ENCODE results near the gene LRFN2. TPM values are rescaled to one million over a fixed set of nuclear protein-coding genes. Genes with fewer than 3 reads are reported as not detected.

The LRFN2 gene
- total RNA-seq, 2 experiments from 2014 or later, result 0.08 TPM; not detected in 1

DNA sequence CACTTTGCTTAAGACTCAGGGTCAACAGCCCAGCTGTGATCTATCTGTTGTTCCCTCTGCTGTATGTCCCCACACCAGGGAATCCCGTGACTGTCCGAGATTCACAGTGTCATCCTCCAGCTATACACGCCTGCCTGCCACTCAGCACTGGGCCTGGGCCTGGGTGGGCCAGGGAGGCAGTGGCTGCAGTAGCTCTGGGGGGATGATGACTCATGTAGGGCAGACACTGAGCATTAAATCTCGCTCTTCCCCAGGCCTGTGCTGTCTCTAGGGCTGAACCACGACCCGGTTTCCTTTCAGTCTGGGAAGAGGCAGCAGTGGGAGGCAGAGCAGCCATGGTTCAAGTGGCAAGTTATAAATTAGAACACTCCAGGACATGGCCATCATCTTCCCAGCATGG lies 173.9 kb downstream of the LRFN2 start:
- ChIA-PET CTCF (no interaction called here), POLR2A (no interaction called here)
- Mint-ChIP-seq H3K27me3 (no peaks in the 10 kb centered on the region), H3K4me3 (no peak overlapping the region), H3K27ac (no peak overlapping the region), H3K9me3 (no peaks in the 10 kb centered on the region), H3K36me3 (ENCODE audit: low read depth) (no peaks in the 10 kb centered on the region), H3K4me1 (no peaks in the 10 kb centered on the region)
- no peak for DNase-seq

DNA sequence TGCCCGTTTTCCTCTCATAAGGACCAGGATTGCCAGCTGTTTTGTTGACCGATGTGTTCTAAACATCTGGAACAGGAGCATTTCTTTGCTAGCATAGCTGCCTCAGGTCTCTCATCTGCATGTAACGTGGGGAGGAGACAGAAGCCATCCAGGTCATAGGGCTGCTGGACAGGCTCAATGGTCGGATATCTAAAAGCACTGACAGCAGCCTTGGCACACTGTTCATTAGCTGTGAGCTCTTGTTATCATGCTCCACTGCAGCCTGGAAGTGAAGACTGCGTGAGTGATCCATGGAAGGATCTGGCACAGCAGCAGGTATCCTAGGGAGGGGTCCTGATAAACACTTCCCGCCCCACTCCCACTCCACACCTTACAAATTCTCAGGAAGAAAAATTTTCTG lies 175.3 kb downstream of the LRFN2 start:
- POLR2A ChIA-PET, result no interaction called here
- no peaks in the 10 kb centered on the region for H3K4me1 Mint-ChIP-seq
- CTCF ChIA-PET, result no interaction called here
- no peaks in the 10 kb centered on the region for H3K9me3 Mint-ChIP-seq
- H3K27ac Mint-ChIP-seq, result no peak overlapping the region
- no peaks in the 10 kb centered on the region for H3K27me3 Mint-ChIP-seq
- no peak overlapping the region for H3K4me3 Mint-ChIP-seq
- no peaks in the 10 kb centered on the region for H3K36me3 Mint-ChIP-seq (ENCODE audit: low read depth)
- no peak for DNase-seq

DNA sequence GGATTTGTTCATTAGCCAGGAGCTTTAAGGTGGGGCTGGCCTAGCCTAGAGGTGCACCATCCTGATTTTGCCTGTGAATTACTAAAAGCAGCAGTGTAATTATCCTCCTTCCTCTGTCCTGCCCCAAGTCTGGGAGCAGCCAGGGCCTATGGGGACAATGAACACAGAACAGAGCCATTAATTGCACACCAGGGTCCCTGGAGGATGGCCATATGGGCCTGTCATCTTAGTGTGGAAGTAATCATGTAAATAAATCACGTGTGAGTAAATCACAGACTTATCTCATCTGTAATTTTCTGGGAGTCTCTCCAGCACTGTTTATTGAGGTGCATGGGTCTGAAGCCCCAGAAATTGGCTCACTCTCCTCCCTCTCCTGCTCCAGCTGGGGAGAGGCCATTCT lies 176.3 kb downstream of the LRFN2 start:
- Mint-ChIP-seq H3K9me3 (no peaks in the 10 kb centered on the region), H3K27me3 (no peaks in the 10 kb centered on the region), H3K4me3 (no peak overlapping the region)

DNA sequence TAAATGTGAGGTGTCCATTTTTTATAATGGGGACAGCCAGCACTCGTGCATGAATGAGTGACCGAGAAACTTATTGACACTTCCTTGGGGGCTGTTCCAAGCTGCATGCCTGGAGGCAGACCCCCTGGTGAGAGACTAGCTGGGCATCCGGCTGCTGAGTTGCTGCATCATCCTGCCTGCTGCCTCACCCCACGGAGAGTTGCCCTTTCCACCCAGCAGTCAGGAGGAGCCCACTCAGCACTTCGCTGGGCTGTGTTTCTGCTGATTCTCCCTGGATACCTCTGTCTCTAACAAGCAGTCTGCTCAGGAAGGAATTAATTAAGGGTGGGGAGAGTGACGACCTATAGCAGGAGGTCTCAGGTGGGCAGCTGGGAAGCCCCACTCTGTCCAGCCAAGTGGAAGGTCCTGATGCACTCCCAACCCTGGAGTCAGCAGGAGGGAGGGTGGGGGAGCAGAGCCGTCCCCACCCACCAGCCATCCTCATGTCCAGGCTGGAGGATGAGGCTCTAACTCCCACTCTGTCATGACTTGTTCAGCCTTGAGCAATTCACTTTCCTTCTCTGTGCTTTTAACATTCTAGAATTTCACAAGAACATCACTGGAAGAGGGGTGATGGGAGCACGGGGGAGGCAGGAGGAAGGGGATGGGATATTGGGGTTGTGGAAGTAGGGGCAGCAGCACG lies 177.3 kb downstream of the LRFN2 start:
- ChIA-PET POLR2A (no interaction called here), CTCF (no interaction called here)
- no peak for DNase-seq
- no peak overlapping the region for H3K4me3 Mint-ChIP-seq
- no peak overlapping the region for H3K27ac Mint-ChIP-seq
- no peaks in the 10 kb centered on the region for H3K9me3 Mint-ChIP-seq
- no peaks in the 10 kb centered on the region for H3K36me3 Mint-ChIP-seq (ENCODE audit: low read depth)
- H3K27me3 Mint-ChIP-seq, result no peaks in the 10 kb centered on the region
- H3K4me1 Mint-ChIP-seq, result no peaks in the 10 kb centered on the region

More for the DNA sequence above, 176.3 kb downstream of the LRFN2 start:
- no peak overlapping the region for H3K27ac Mint-ChIP-seq
- H3K36me3 Mint-ChIP-seq (ENCODE audit: low read depth), result no peaks in the 10 kb centered on the region
- DNase-seq, result no peak
- no peaks in the 10 kb centered on the region for H3K4me1 Mint-ChIP-seq
- ChIA-PET POLR2A (interaction anchor here (0.6 kb wide), 1 partner anchor 44 kb away, joined by 3 read pairs; no protein-coding TSS in a partner anchor), CTCF (no interaction called here)

DNA sequence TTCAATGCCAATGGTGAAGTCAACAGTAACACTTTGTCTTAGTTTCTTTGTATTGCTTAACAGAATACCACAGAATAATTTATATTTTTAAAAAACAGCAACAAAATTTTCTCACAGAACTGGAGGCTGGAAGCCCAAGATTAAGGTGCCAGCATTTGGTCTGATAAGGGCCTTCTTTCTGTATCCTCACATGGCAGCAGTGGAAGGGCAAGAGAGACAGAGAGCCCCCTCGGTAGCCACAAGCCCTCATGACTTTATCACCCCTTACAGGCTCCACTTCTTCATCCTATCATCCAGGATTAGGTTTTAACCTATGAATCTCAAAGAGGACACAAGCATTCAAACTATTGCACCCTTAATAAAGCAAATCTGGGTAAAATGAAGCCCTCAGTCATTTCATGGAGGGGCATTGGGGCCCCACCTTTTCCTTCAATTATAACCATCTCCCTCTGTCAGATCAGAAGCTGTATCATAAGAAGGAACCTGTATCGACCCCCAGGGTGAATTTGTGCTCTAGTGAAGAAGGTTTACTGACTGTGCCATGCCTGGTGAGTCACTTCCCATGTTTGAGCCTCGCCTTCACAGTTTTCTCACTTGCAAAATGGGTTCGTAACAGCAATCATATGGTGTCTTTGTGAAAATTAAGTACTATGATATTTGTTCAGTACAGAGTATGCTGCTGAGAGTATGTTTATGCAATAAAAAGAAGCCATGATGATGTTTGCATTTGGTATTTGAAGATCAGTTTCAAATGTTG lies 178.2 kb downstream of the LRFN2 start:
- no peak overlapping the region for H3K27ac Mint-ChIP-seq

DNA sequence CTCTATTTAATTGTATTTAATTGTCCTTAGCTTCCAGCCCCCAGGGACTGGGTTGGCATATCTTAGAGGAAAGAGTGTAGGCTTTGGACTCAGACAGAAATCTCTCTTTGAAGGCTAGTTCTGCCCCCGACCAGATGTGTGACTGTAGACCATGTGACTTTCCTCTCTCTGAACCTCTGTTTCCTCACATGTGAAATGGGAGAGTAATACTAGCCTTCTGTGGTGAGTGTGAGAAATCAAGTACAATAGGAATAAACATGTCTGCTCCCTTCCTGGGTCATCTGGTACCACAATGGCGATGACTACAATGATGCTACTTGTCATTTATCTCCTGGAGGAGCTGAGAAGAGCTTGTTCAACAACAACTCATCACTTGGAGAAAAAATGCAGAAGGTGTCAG lies 179.9 kb downstream of the LRFN2 start:
- H3K27ac Mint-ChIP-seq, result no peak overlapping the region
- no peaks in the 10 kb centered on the region for H3K27me3 Mint-ChIP-seq
- no peaks in the 10 kb centered on the region for H3K9me3 Mint-ChIP-seq
- H3K36me3 Mint-ChIP-seq (ENCODE audit: low read depth), result no peaks in the 10 kb centered on the region
- no peak overlapping the region for H3K4me3 Mint-ChIP-seq
- ChIA-PET POLR2A (no interaction called here), CTCF (no interaction called here)
- H3K4me1 Mint-ChIP-seq, result no peaks in the 10 kb centered on the region
- DNase-seq, result no peak

More for the DNA sequence above, 178.2 kb downstream of the LRFN2 start:
- Mint-ChIP-seq H3K27me3 (no peaks in the 10 kb centered on the region), H3K9me3 (no peaks in the 10 kb centered on the region), H3K4me3 (no peak overlapping the region), H3K36me3 (ENCODE audit: low read depth) (no peaks in the 10 kb centered on the region), H3K4me1 (no peaks in the 10 kb centered on the region)
- POLR2A ChIA-PET, result no interaction called here
- no peak for DNase-seq
- CTCF ChIA-PET, result no interaction called here

DNA sequence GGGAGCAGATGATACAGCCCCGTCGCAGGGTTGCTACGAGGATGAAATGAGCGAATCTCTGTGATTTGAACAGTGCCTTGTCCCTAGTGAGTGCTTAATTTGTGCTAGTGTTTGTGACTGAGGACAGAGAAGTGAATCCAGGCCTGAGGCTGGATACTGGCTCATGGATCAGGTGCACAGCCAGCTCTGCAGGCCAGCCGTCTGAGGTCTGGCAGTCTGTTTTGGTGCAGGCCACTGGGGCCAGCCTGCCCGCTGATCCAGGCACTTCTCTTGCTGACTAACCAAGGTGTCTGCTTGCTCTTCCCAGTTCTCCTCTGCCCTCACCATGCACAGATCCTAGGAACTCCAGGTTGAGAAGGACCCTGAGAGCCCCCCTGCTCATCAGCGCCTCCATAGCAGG lies 181.0 kb downstream of the LRFN2 start:
- Mint-ChIP-seq H3K4me3 (no peak overlapping the region), H3K27me3 (no peaks in the 10 kb centered on the region), H3K27ac (no peak overlapping the region)

DNA sequence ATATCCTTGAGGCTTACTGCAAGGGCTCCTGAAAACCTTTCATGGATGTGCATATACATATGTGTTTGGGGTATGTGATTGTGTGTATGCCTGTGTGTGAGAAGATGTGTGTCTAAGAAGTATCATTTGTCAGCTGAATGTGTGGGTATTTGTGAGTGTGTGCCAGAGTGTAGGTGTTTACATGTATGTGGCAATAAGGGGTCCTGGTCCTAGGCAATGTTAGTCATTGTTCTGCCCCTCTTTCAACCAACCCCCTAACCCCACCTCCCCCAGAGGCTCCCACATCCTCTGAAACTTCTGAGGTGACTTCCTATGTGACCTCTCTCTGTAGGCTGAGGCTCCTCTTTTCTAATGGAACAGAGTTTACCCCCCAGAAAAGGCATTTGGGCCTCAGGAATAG lies 186.4 kb downstream of the LRFN2 start:
- Mint-ChIP-seq H3K27ac (no peak overlapping the region), H3K9me3 (no peaks in the 10 kb centered on the region), H3K36me3 (ENCODE audit: low read depth) (no peaks in the 10 kb centered on the region), H3K4me3 (no peak overlapping the region), H3K4me1 (no peaks in the 10 kb centered on the region), H3K27me3 (no peaks in the 10 kb centered on the region)
- POLR2A ChIA-PET, result no interaction called here
- DNase-seq, result no peak
- CTCF ChIA-PET, result no interaction called here

More for the DNA sequence above, 181.0 kb downstream of the LRFN2 start:
- Mint-ChIP-seq H3K9me3 (no peaks in the 10 kb centered on the region), H3K4me1 (no peaks in the 10 kb centered on the region), H3K36me3 (ENCODE audit: low read depth) (no peaks in the 10 kb centered on the region)
- ChIA-PET POLR2A (no interaction called here), CTCF (no interaction called here)
- no peak for DNase-seq

DNA sequence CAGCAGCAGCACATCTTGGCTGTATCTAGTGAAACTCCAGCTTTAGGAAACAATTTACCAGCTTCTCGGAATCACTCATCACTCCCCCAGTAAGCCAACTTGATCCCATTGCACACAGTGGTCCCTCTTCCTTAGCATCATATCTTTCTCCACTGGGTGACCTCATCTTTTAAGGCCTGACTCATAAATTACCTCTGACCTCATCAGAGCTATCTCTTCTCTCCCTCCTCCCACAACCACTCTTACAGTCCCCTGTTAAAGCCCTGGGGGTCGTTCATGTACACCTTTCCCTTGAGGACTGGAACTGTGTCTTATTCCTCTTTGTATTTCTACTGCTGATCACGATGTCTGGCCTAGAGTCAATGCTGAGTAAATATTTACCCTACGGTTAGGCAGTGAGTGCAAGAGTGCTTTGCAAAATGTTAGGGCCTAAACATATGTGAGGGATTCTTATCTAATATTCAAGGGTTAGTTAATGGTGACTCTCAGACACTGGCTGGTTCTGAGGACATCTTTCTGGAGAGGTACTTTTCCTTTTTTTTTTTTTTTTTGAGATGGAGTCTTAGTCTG lies 187.2 kb downstream of the LRFN2 start:
- Mint-ChIP-seq H3K4me3 (no peak overlapping the region), H3K4me1 (no peaks in the 10 kb centered on the region), H3K9me3 (no peaks in the 10 kb centered on the region), H3K27ac (no peak overlapping the region), H3K36me3 (ENCODE audit: low read depth) (no peaks in the 10 kb centered on the region), H3K27me3 (no peaks in the 10 kb centered on the region)
- no peak for DNase-seq
- POLR2A ChIA-PET, result no interaction called here
- CTCF ChIA-PET, result no interaction called here

DNA sequence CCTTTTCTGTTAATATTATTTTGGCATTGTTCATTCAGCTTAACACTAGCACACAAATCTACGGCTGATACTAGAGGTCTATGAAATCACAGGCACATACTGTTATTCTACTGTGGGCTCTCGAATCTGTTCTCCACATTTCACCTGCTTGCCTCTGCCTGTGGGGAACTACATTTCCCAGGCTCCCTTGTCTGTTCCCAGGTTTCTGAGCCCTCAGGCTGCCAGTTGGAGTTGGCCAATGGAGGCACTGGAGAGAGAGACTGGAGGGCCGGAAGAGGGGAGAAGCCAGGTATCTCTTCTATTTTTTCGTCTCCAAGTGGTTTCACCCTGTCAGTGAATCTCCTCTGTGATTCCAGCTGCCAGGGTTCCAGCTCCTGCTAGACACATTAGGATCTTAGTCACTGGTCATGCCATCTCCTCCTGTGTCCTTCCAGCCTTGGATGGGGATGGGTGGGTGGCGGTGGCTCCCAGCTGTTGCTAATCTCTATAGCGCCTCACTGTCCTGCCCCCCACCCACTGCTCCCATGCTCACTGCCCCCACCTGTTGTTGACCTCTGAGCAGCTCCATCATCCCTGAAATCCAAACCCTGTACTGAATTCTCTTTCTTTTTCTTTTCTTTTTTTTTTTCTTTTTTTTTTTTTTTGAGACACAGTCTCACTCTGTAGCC lies 188.2 kb downstream of the LRFN2 start:
- H3K27me3 Mint-ChIP-seq, result no peaks in the 10 kb centered on the region
- H3K4me3 Mint-ChIP-seq, result no peak overlapping the region
- no peaks in the 10 kb centered on the region for H3K9me3 Mint-ChIP-seq
- POLR2A ChIA-PET, result no interaction called here
- no peaks in the 10 kb centered on the region for H3K36me3 Mint-ChIP-seq (ENCODE audit: low read depth)
- H3K4me1 Mint-ChIP-seq, result no peaks in the 10 kb centered on the region
- no peak for DNase-seq
- CTCF ChIA-PET, result no interaction called here
- no peak overlapping the region for H3K27ac Mint-ChIP-seq

DNA sequence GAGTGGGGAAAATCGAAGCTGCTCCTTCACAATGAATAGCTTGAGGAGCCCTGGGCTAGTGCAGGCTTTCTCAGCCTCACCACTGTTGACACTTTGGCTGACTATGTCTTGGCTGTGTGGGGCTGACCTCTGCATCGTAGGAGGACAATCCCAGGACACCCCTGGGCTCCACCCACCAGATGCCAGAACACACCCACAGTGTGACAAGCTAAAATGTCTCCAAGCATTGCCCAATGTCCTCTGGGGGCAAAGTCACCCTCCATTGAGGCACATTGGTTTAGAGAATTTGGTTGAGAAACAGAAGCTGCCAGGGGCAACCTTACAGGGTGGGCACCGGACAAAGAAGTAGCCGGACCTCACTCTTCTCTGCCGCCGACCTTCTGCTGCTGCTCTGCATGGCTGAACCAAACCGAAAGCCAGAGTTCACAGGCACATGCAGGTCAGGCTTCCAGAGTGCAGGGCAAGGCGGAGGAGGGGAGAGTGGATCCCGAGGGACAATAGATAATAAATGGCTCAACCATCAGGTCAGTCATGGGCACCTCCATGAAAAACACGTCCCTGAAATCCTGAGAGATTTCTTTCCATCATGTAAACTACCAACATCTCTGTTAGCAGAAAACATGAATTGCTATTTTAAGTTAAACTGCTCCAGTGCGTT lies 189.0 kb downstream of the LRFN2 start:
- no peak for DNase-seq
- ChIA-PET CTCF (no interaction called here), POLR2A (no interaction called here)
- H3K27me3 Mint-ChIP-seq, result no peaks in the 10 kb centered on the region
- H3K4me1 Mint-ChIP-seq, result no peaks in the 10 kb centered on the region
- H3K36me3 Mint-ChIP-seq (ENCODE audit: low read depth), result no peaks in the 10 kb centered on the region
- no peak overlapping the region for H3K4me3 Mint-ChIP-seq
- no peak overlapping the region for H3K27ac Mint-ChIP-seq
- H3K9me3 Mint-ChIP-seq, result no peaks in the 10 kb centered on the region

DNA sequence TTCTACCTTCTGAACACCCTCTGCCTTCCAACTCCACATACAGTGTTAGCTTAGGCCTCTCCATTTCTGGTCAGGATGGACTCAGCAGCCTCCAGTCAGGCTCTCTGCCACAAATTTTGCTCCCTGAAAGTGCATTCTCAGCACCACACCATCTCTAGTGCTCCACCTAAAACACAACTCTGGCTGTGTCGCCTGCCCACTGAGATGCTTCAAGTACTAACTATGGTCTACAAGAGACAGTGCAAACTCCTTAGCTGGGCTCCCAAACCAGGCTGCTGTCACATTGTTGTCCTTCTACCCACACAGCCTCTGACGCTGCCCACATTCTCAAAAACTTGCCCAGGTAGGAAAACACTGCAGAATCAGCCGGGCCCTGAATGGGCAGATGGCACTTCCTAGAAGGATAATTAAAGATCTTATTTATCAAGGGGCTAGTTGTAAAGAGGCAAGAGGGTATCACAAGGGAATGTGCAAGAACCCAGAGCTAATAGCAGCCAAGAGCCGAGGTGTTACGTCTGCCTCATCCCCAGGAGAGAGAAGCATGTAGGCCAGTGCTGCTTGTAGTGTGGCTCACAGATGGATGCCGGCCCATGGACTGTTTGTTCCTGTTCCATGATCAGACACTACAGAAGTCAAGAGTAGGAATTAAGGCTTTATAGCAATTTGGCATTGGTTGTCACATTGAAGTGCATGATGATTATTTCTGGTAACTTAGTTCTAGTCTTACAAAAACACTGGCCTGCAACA lies 189.7 kb downstream of the LRFN2 start:
- no peaks in the 10 kb centered on the region for H3K27me3 Mint-ChIP-seq
- H3K4me1 Mint-ChIP-seq, result no peaks in the 10 kb centered on the region
- no peaks in the 10 kb centered on the region for H3K9me3 Mint-ChIP-seq
- DNase-seq, result no peak
- ChIA-PET POLR2A (no interaction called here), CTCF (no interaction called here)
- no peak overlapping the region for H3K4me3 Mint-ChIP-seq
- H3K27ac Mint-ChIP-seq, result no peak overlapping the region
- H3K36me3 Mint-ChIP-seq (ENCODE audit: low read depth), result no peaks in the 10 kb centered on the region

DNA sequence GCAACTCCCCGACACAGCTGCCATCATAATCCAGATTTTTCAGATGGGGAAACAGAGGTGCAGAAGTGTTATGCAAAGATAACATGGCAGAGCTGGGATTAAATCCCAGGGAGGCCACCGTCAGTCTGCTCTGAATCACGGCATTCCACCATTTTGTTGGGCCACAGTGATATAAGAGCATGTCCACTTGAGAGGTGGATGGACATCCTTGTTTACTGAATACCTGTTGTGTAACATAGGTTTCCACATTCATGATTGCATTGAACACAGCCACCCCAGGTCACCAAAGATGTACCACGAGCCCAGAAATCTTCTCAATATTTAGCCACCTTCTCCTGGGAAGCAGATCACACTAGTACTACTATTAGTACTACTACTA lies 191.5 kb downstream of the LRFN2 start:
- no peaks in the 10 kb centered on the region for H3K36me3 Mint-ChIP-seq (ENCODE audit: low read depth)
- no peaks in the 10 kb centered on the region for H3K27me3 Mint-ChIP-seq
- H3K4me1 Mint-ChIP-seq, result peaks cover 3% of the 10 kb centered on the region
- CTCF ChIA-PET, result no interaction called here
- H3K27ac Mint-ChIP-seq, result no peak overlapping the region
- no peak overlapping the region for H3K4me3 Mint-ChIP-seq
- POLR2A ChIA-PET, result no interaction called here
- no peak for DNase-seq
- H3K9me3 Mint-ChIP-seq, result no peaks in the 10 kb centered on the region

Data from activated CD4-positive, alpha-beta memory T cell treated with anti-CD3 and anti-CD28 coated beads, Interleukin-2, amount 10 ng/mL, durations not matched to agents 7 days and 5 days (primary cell).